Islet precursor cell (in vitro differentiated cells): Measurements from ENCODE around the gene ORC2.

Source experiments
- DNase-seq: peaks from one replicate; pipeline ENCODE4 v3.0.0-alpha.2; 2018

Gene ORC2

GRCh38 chr2:200860092-200860795, 103.2 kb downstream of the ORC2 start:
- no peak for DNase-seq
